GM06990 (cell line): ENCODE data around the gene NT5DC2.
"Not testable (repeated sequence)": the region's sequence is repeated elsewhere in the genome, so short reads cannot be mapped to it uniquely, and the experiment has no call there.

Experiments
- DNase-seq: peaks from one replicate; pipeline ENCODE4 v3.0.0-alpha.2; 2011; ENCODE audit not compliant: insufficient read length; ENCODE audit errors: extremely low read depth
- H3K27me3 ChIP-seq: replicated peaks from 2 replicates; pipeline ENCODE4 v1.6.0; 2011; ENCODE audit warnings: low read length; ENCODE audit not compliant: control insufficient read depth, insufficient read depth
- H3K36me3 ChIP-seq: 2 replicates; pipeline ENCODE4 v1.5.1; 2011; ENCODE audit warnings: low read length; ENCODE audit not compliant: control insufficient read depth, insufficient read depth
- H3K4me3 ChIP-seq: replicated peaks from 2 replicates; pipeline ENCODE4 v1.5.1; 2011; ENCODE audit warnings: low read depth, mild to moderate bottlenecking, control low read depth, low read length
- TF ChIP-seq, protein P1 (sequence below): IDR thresholded peaks from 2 replicates; pipeline ENCODE4 v1.5.1; 2011; ENCODE audit warnings: low read length, control low read depth, mild to moderate bottlenecking, inconsistent platforms; ENCODE audit not compliant: insufficient read depth, poor library complexity, severe bottlenecking

The NT5DC2 gene

DNA sequence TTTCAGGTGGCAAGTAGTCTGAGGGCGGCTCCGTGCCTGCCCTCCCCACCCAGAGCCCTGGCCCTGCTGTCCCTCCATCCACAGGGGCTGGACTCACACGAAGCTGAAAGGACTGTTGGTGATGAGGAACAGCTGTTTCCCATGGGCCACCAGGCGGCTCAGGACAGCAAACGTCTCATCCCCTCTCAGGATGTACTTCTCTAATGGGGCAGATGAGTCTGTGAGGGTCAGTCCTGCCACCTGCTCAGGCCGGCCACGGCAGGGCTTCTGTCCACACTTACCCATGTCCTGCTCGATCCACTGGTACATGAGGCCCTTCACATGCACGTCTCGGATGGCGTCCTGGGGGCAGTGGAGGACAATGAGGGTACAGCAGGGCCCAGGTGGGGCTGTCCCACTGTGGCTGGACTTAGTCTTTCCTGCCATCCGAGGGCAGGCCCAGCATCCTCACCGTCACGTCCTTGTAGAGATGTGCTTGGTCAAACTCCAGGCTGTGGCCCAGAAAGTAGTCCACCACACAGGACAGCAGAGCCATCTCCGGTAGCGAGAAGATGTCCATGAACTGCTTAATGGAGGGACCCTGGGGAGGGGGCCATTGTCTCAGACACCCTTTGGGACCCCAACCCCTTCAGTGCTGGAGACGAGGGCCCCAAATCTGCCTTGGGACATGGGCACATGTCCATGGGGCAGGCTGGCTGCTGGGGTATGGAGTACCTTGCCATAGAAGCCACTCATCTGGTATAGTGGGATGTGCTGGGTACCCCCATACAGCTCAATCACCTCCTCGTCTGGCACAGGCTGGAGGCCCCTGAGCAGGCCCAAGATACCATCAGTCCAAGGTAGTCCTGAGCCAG, 5.7 kb downstream of the NT5DC2 start:
- DNase-seq = no peak
- TF ChIP-seq, protein P1, sequence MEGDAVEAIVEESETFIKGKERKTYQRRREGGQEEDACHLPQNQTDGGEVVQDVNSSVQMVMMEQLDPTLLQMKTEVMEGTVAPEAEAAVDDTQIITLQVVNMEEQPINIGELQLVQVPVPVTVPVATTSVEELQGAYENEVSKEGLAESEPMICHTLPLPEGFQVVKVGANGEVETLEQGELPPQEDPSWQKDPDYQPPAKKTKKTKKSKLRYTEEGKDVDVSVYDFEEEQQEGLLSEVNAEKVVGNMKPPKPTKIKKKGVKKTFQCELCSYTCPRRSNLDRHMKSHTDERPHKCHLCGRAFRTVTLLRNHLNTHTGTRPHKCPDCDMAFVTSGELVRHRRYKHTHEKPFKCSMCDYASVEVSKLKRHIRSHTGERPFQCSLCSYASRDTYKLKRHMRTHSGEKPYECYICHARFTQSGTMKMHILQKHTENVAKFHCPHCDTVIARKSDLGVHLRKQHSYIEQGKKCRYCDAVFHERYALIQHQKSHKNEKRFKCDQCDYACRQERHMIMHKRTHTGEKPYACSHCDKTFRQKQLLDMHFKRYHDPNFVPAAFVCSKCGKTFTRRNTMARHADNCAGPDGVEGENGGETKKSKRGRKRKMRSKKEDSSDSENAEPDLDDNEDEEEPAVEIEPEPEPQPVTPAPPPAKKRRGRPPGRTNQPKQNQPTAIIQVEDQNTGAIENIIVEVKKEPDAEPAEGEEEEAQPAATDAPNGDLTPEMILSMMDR = no peak
- Histone ChIP-seq H3K4me3 (no peak overlapping the region), H3K27me3 (no peaks in the 10 kb centered on the region), H3K36me3 (peaks cover 22% of the 10 kb centered on the region)

DNA sequence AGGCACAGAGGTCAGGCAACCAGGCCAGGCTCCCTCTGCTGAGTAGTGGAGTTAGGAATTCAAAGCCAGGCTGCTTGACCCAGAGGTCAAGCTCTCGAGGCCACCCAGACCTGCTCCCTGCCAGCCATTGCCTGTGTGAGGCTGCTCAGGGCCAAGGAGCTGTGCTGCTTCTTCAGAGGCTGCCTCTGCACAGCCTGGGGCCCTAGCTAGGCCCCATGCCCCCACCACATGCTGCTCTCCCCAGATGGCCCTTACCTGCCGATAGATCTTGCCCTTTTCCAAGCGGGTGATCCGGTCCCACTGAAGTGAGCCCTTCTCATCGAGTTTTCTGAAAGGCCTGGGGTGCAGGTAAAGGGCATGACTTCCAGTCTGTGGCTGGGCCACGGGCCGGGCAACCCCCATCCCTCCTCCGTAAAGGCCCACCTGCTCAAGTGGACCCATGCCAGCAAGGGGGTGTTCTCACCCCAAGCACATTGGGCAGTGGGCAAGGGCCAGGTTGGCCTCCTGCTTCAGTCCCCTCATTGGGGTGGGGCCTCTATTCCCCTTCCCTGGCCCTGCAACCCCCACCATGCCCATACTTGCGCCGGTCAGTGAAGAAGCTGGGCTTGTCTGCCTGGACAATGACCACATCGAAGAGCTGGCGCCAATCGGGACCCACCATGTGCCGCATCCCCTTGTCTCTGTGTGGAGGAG, 6.5 kb downstream of the NT5DC2 start:
- H3K36me3 ChIP-seq = peaks cover 22% of the 10 kb centered on the region
- peak; percentile 8 for DNase-seq

DNA sequence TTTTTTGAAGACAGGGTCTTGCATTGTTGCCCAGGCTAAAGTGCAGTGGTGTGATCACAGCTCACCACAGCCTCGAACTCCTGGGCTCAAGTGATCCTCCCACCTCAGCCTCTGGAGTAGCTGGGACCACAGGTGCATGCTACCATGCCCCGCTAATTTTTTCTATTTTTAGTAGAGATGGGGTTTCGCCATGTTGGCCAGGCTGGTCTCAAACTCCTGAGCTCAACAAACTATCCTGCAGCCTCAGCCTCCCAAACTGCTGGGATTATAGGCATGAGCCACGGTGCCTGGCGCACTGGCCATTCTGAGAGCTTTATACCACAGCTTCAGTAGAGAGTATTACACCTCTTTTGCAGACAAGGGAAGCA, 7.0 kb downstream of the NT5DC2 start:
- H3K27me3 ChIP-seq, DNase-seq, H3K4me3 ChIP-seq: not testable (repeated sequence)
- peaks cover 22% of the 10 kb centered on the region for H3K36me3 ChIP-seq

More for the DNA sequence above, 6.5 kb downstream of the NT5DC2 start:
- Histone ChIP-seq H3K4me3 (no peak overlapping the region), H3K27me3 (no peaks in the 10 kb centered on the region)
- TF ChIP-seq, protein P1 = no peak

DNA sequence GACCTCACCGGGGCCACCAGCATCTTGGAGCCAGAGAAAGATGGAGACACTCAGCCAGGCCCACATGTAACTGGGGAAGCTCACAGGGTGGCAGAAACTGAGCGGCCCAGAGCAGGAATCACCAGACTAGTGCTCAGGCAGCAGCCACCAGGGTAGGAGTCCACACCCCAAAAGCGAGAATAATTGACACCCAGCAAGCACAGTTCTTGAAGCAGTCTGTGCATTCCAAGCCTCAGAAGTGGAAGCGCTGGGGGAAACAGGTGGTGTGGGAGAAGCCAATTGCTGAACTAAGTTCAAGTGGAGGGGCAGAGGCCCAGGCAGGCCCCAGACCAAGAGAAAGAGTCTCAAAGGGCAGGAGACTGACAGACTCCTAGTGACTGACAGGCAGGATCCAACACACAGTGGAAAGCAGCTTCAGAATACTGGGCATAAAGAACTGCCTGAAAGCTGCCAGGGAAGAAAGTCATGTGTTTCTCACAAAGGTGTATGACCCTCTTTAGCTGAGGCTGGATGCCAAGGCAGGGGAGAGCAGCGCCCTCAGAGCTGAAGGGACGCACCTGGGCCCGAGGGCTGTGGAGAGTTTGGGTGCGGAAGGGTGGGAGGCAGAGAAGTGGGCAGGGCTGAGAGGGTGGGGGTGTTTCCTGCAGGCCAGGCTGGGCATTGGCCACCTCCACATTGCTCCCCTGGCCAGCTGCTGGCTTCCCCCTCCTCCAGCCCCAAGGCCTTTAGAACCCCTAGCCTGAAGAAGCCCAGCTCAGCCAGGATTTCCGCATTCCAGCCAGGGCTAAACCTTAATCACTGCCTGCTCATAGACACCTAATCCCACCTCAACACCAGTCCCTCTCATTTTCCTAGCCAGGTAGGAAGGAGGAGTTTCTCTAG, 7.7 kb downstream of the NT5DC2 start:
- H3K27me3 ChIP-seq = no peaks in the 10 kb centered on the region
- TF ChIP-seq, protein P1 = no peak
- no peak for DNase-seq
- H3K36me3 ChIP-seq = peaks cover 22% of the 10 kb centered on the region
- H3K4me3 ChIP-seq = no peak overlapping the region

DNA sequence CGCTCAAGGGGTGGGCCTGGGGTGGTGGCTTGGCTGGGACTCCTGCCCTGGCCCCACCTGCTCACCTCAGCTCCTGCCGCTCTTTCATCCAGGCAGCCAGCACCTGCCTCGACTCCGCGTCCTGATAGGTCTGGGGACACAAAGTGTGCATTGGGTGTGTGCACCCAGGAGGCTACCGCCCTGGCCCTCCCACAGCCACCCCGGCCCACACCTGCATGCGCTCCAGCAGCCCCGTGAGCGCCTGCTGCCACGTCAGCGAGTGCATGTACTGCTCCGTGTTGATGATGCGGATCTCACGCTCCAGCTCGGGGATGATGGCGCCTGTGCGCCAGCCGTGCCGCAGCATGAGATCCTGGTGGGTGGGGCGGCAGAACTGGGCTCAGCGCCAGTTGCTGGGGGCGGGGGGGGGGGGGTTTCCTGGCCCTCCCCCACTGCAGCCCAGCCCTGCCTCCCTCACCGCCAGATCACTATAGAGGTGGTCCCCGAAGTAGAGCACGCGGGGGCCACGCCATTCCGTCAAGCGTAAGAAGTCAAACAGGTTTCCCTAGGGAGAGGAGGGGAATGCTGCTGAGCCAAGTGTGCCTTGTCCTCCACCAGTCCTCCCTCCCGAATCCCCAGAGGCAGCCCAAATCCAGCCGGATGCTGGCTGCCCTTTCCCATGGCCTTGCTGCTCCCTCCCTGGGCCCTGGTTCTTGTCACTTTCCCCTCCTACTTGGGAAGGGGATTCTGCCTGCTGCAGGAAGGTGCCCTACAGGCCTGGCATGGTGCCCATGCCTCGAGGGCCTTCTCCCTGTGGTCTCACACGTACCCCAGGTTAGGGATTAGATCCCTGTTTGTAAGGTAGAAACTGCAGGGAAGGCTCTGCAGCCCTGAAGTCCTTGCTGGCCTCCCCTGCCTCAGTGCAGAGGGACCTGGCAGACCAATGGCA, 8.6 kb downstream of the NT5DC2 start:
- no peak for DNase-seq
- TF ChIP-seq, protein P1 = no peak
- peaks cover 22% of the 10 kb centered on the region for H3K36me3 ChIP-seq
- H3K4me3 ChIP-seq = no peak overlapping the region
- H3K27me3 ChIP-seq = no peaks in the 10 kb centered on the region
